Activated CD4-positive, alpha-beta T cell treated with anti-CD3 and anti-CD28 coated beads, Interleukin-2, amount 10 ng/mL, durations not matched to agents 24 days and 14 days (primary cell): Measurements from ENCODE around the gene HOMER1. TPM values are rescaled to one million over a fixed set of nuclear protein-coding genes. Genes with fewer than 3 reads are reported as not detected.

Experiments used
- DNase-seq: peaks from one replicate; pipeline ENCODE4 v3.0.0; 2022
- H3K27ac Mint-ChIP-seq: one replicate; pipeline ENCODE4 v1.8.0; 2022; ENCODE audit warnings: mild to moderate bottlenecking, mixed read lengths
- H3K27me3 Mint-ChIP-seq: one replicate; pipeline ENCODE4 v1.8.0; 2022; ENCODE audit warnings: mixed read lengths
- H3K36me3 Mint-ChIP-seq: one replicate; pipeline ENCODE4 v1.8.0; 2022; ENCODE audit warnings: low read depth, mild to moderate bottlenecking, mixed read lengths
- H3K4me1 Mint-ChIP-seq: one replicate; pipeline ENCODE4 v1.8.0; 2021; ENCODE audit warnings: mixed read lengths
- H3K4me3 Mint-ChIP-seq: one replicate; pipeline ENCODE4 v1.8.0; 2022; ENCODE audit warnings: mild to moderate bottlenecking, moderate library complexity, mixed read lengths
- H3K9me3 Mint-ChIP-seq: one replicate; pipeline ENCODE4 v1.8.0; 2021; ENCODE audit warnings: mixed read lengths
- intact Hi-C: fragments of 100-400 bp; cut with micrococcal nuclease; formaldehyde crosslinking; loops from one replicate; pipeline ENCODE4 v1.15.1; 2023
- total RNA-seq: library from RNA; stranded (reverse); gene quantifications from 2 replicates; pipeline ENCODE4 v1.2.3, GENCODE V29; 2022

HOMER1 gene, protein sequence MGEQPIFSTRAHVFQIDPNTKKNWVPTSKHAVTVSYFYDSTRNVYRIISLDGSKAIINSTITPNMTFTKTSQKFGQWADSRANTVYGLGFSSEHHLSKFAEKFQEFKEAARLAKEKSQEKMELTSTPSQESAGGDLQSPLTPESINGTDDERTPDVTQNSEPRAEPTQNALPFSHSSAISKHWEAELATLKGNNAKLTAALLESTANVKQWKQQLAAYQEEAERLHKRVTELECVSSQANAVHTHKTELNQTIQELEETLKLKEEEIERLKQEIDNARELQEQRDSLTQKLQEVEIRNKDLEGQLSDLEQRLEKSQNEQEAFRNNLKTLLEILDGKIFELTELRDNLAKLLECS
- 13.8 and 15.0 TPM in 2 replicates for total RNA-seq

GRCh38 chr5:79513704-79514390 is at the start of gene HOMER1:
Gene HOMER1 (minus strand): TSS chr5:79514134. CDS start chr5:79512774, 1,360 bp downstream.
- intact Hi-C loops = loop anchor here (1.0 to 10.0 kb wide), 7 partner anchors 47 to 893 kb away; partner anchors contain the start of genes ARSB, JMY, MTX3 and TENT2
- H3K36me3 Mint-ChIP-seq = peaks cover 6% of the 10 kb centered on the region

GRCh38 chr5:79563247-79563590 is 49.3 kb upstream of the HOMER1 start:
- Mint-ChIP-seq H3K4me3 (no peak overlapping the region), H3K27me3 (no peaks in the 10 kb centered on the region), H3K27ac (no peak overlapping the region), H3K9me3 (peaks cover 9% of the 10 kb centered on the region), H3K36me3 (peaks cover 9% of the 10 kb centered on the region), H3K4me1 (peaks cover 30% of the 10 kb centered on the region)
- intact Hi-C loops = no loop called here
- DNase-seq = no peak

More at GRCh38 chr5:79513704-79514390, at the start of gene HOMER1:
- peak; percentile 91 for DNase-seq
- Mint-ChIP-seq H3K4me1 (peaks cover 37% of the 10 kb centered on the region), H3K27ac (peak within 1 kb of the TSS; percentile 97), H3K9me3 (no peaks in the 10 kb centered on the region), H3K27me3 (peaks cover 25% of the 10 kb centered on the region), H3K4me3 (peak within 1 kb of the TSS; percentile 88)

GRCh38 chr5:79562351-79563246 is 48.7 kb upstream of the HOMER1 start:
- no peak for DNase-seq
- peak overlapping the region; percentile 80 for H3K27ac Mint-ChIP-seq
- H3K36me3 Mint-ChIP-seq = peaks cover 9% of the 10 kb centered on the region
- intact Hi-C loops = no loop called here
- H3K4me3 Mint-ChIP-seq = peak overlapping the region; percentile 3
- no peaks in the 10 kb centered on the region for H3K27me3 Mint-ChIP-seq
- peaks cover 30% of the 10 kb centered on the region for H3K4me1 Mint-ChIP-seq
- H3K9me3 Mint-ChIP-seq = peaks cover 9% of the 10 kb centered on the region

DNA sequence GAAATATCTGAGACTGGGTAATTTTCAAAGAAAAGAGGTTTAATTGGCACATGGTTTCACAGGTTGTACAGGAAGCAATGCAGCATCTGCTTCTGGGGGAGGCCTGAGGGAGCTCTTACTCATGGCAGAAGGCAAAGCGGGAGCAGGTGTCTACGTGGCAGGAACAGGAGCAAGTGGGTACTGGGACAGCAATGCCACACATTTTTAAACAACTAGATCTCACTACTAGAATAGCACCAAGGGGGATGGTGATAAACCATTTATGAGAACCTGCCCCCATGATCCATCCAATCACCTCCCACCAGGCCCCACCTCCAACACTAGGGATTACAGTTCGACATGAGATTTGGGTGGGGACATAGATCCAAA is 47.6 kb upstream of the HOMER1 start:
- peaks cover 9% of the 10 kb centered on the region for H3K36me3 Mint-ChIP-seq
- peak; percentile 67 for DNase-seq
- no peaks in the 10 kb centered on the region for H3K27me3 Mint-ChIP-seq
- intact Hi-C loops = loop anchor here (1.0 kb wide), 3 partner anchors 47 to 429 kb away; partner anchors contain the start of genes HOMER1 and TENT2
- H3K4me1 Mint-ChIP-seq = peaks cover 31% of the 10 kb centered on the region
- peak overlapping the region; percentile 97 for H3K27ac Mint-ChIP-seq
- peaks cover 9% of the 10 kb centered on the region for H3K9me3 Mint-ChIP-seq
- H3K4me3 Mint-ChIP-seq = peak overlapping the region; percentile 61

GRCh38 chr5:79560771-79561524 is 47.0 kb upstream of the HOMER1 start:
- H3K4me3 Mint-ChIP-seq = peak overlapping the region; percentile 61
- peaks cover 31% of the 10 kb centered on the region for H3K4me1 Mint-ChIP-seq
- H3K27me3 Mint-ChIP-seq = no peaks in the 10 kb centered on the region
- peaks cover 9% of the 10 kb centered on the region for H3K9me3 Mint-ChIP-seq
- peak overlapping the region; percentile 97 for H3K27ac Mint-ChIP-seq
- H3K36me3 Mint-ChIP-seq = peaks cover 9% of the 10 kb centered on the region
- DNase-seq = peak; percentile 76
- intact Hi-C loops = loop anchor here (1.0 kb wide), 3 partner anchors 47 to 429 kb away; partner anchors contain the start of genes HOMER1 and TENT2

GRCh38 chr5:79555418-79555817 is 41.5 kb upstream of the HOMER1 start:
- H3K36me3 Mint-ChIP-seq = no peaks in the 10 kb centered on the region
- H3K9me3 Mint-ChIP-seq = no peaks in the 10 kb centered on the region
- DNase-seq = no peak
- H3K4me1 Mint-ChIP-seq = peaks cover 13% of the 10 kb centered on the region
- no peak overlapping the region for H3K4me3 Mint-ChIP-seq
- H3K27ac Mint-ChIP-seq = no peak overlapping the region
- intact Hi-C loops = no loop called here
- no peaks in the 10 kb centered on the region for H3K27me3 Mint-ChIP-seq

GRCh38 chr5:79552984-79553383 is 39.0 kb upstream of the HOMER1 start:
- no peaks in the 10 kb centered on the region for H3K27me3 Mint-ChIP-seq
- intact Hi-C loops = no loop called here
- no peaks in the 10 kb centered on the region for H3K9me3 Mint-ChIP-seq
- H3K27ac Mint-ChIP-seq = no peak overlapping the region
- peaks cover 9% of the 10 kb centered on the region for H3K4me1 Mint-ChIP-seq
- no peak overlapping the region for H3K4me3 Mint-ChIP-seq
- DNase-seq = no peak
- no peaks in the 10 kb centered on the region for H3K36me3 Mint-ChIP-seq

- Mint-ChIP-seq H3K4me1 (peaks cover 2% of the 10 kb centered on the region), H3K4me3 (no peak overlapping the region), H3K36me3 (no peaks in the 10 kb centered on the region), H3K9me3 (no peaks in the 10 kb centered on the region), H3K27me3 (no peaks in the 10 kb centered on the region), H3K27ac (no peak overlapping the region)
- intact Hi-C loops = no loop called here
- no peak for DNase-seq
Measured at GRCh38 chr5:79547982-79548381, 34.0 kb upstream of the HOMER1 start.

DNA sequence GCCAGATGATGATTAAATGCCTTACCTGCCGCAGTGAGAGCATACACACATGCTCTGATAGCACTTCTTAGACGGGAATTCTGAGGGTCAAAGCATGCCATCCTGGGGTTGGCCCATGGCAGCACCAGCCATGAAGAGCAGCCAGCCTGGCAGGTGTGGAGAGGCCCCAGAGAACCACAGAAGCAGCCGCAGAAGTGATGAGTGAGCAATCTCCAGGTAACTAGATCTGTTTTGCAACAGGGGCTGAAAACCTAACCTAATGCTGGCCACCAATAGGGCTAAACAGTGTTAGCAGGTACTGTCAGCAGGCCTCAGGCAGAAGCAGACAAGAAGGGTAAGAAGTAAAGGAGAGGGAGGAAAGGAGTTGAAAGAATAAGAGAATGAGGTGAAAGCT is 33.5 kb upstream of the HOMER1 start:
- no peaks in the 10 kb centered on the region for H3K36me3 Mint-ChIP-seq
- no peak overlapping the region for H3K4me3 Mint-ChIP-seq
- H3K27me3 Mint-ChIP-seq = no peaks in the 10 kb centered on the region
- H3K9me3 Mint-ChIP-seq = no peaks in the 10 kb centered on the region
- intact Hi-C loops = no loop called here
- H3K4me1 Mint-ChIP-seq = no peaks in the 10 kb centered on the region
- DNase-seq = no peak
- H3K27ac Mint-ChIP-seq = no peak overlapping the region

DNA sequence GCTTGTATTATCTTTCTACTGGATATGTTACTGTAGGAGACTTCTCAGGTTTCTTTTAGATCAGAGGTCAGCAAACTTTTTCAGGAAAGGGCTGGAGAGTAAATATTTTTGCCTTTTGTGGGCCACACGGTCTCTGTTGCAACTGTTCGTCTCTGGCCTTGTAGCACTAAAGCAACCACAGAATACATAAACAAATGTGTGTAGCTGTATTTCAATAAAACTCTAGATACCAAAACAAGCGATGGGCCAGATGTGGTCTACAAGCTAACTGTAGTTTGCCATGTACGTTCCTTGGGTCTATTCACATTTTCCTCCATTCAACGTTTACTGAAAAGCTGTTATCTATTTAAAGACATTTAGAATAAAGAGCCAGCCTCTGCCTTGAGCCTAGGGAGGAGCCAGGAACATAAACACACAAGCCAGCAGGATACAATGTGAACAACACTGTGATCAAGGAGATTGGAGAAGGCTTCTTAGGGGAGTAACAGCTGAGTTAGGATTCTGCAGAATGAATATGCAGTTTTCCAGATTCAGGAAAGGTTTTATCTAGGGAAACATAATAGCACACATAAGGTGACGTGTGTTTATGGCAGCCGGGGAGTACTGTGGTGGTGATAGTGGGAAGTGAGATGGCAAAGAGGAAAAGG is 33.0 kb upstream of the HOMER1 start:
- no peaks in the 10 kb centered on the region for H3K9me3 Mint-ChIP-seq
- no peak overlapping the region for H3K27ac Mint-ChIP-seq
- H3K4me1 Mint-ChIP-seq = no peaks in the 10 kb centered on the region
- no peak for DNase-seq
- intact Hi-C loops = no loop called here
- H3K4me3 Mint-ChIP-seq = no peak overlapping the region
- no peaks in the 10 kb centered on the region for H3K36me3 Mint-ChIP-seq
- H3K27me3 Mint-ChIP-seq = no peaks in the 10 kb centered on the region

- H3K27ac Mint-ChIP-seq = no peak overlapping the region
- H3K27me3 Mint-ChIP-seq = no peaks in the 10 kb centered on the region
- no peak overlapping the region for H3K4me3 Mint-ChIP-seq
- H3K36me3 Mint-ChIP-seq = no peaks in the 10 kb centered on the region
- no peaks in the 10 kb centered on the region for H3K9me3 Mint-ChIP-seq
- no peaks in the 10 kb centered on the region for H3K4me1 Mint-ChIP-seq
- intact Hi-C loops = no loop called here
- DNase-seq = no peak
Measured at GRCh38 chr5:79544131-79544530, 30.2 kb upstream of the HOMER1 start.

- Mint-ChIP-seq H3K27ac (no peak overlapping the region), H3K9me3 (no peaks in the 10 kb centered on the region), H3K27me3 (no peaks in the 10 kb centered on the region), H3K4me3 (no peak overlapping the region), H3K4me1 (no peaks in the 10 kb centered on the region), H3K36me3 (no peaks in the 10 kb centered on the region)
- intact Hi-C loops = no loop called here
- DNase-seq = no peak
Measured at GRCh38 chr5:79540939-79541338, 27.0 kb upstream of the HOMER1 start.
